Prostate gland (tissue), 2 donors: Measurements from ENCODE around the gene LHFPL3.

Experiments used
- CTCF ChIP-seq, 4 experiments: fragments of 200-600 bp in 2 of 4; fragments of 450-650 bp in 2 of 4; sonication (generic) in 2 of 4; IDR thresholded peaks; 1 replicate in 3 of 4; 2 replicates in 1 of 4; pipeline ENCODE4 v1.5.1; 2016 to 2019; ENCODE audit warnings: antibody characterized with exemption in 4 of 4, mild to moderate bottlenecking in 2 of 4, moderate library complexity in 2 of 4
- POLR2A ChIP-seq: fragments of 450-650 bp; IDR thresholded peaks from one replicate; pipeline ENCODE4 v1.6.1; 2016; ENCODE audit warnings: antibody characterized with exemption, mild to moderate bottlenecking

DNA sequence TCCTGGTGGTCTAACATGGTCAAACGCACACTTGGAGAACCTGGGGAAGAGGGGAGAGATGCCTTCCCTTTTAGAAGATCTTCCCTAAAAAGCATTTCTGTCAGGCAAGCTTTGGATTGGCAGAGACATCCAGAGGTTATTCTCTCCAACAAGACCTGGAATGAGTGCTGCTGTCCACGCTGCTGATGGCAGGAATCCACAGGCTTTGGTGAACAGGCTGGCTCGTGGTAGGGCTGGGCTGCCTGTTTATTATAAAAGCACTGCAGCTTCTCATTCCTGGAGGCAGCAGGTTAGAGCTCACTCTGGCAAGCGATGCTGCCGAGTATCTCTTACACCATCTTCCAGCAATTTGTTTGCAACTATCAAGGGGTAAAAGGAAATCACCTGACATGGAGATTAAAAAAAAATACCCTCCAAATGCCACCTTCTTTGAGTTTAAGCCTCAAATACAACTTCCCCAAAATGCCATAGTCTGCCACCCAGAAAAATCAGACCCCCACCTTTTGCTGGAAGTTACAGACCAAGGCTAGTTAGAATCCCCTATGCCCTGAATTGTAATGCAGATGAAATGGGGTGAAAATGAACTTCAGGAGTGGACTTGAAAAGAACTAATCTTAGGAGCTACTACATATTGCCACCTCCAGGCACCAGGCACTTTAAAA, 533.5 kb downstream of the LHFPL3 start:
- no peak for TF ChIP-seq CTCF (IDR thresholded peaks at IDR 0.05)
- no peak for TF ChIP-seq POLR2A
